ENCODE data around the gene METTL17.
A peak's percentile ranks its signal among the peaks of the same experiment; 100 is the strongest.
"Not testable (repeated sequence)": the region's sequence is repeated elsewhere in the genome, so short reads cannot be mapped to it uniquely, and the experiment has no call there.

Gene METTL17, protein sequence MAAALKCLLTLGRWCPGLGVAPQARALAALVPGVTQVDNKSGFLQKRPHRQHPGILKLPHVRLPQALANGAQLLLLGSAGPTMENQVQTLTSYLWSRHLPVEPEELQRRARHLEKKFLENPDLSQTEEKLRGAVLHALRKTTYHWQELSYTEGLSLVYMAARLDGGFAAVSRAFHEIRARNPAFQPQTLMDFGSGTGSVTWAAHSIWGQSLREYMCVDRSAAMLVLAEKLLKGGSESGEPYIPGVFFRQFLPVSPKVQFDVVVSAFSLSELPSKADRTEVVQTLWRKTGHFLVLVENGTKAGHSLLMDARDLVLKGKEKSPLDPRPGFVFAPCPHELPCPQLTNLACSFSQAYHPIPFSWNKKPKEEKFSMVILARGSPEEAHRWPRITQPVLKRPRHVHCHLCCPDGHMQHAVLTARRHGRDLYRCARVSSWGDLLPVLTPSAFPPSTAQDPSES

DNA sequence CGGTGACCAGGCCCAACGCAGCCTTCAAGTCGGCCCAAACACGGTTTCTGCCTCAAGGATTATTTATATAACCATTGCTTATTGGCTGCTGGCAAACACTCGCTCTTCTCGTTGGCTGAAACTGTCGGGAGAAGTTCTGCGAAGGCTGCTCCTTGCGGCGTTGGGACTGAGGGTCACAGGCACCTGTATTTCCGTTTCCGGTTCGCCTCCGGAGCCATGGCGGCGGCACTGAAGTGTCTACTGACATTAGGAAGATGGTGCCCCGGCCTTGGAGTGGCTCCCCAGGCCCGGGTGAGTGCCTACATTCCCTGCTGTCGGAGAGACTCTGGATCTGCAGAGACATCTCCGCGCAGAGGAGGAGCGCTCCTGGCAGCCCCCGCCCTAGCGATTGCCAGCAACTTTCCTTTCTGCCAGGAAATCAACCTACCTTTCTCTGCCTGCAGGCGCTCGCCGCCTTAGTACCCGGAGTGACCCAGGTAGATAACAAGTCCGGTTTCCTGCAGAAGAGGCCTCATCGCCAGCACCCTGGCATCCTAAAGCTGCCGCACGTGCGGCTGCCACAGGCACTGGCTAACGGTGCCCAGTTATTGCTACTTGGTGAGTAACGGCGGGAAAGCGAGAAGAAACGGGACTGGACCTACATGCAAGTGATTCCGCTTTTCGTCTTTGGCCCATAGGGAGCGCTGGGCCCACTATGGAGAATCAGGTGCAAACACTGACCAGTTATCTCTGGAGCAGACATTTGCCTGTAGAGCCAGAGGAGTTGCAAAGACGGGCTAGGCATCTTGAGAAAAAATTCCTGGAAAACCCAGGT lies at the start of gene METTL17:
TSS of gene METTL17 (plus strand) at position 194 of the 814 bp plus-strand sequence. CDS start at position 217, 23 bp downstream.
- peak; percentile 75 to 79 for DNase-seq (ENCODE audit: low read depth in 2 of 2)

- not testable (repeated sequence) for DNase-seq (ENCODE audit: low read depth in 2 of 2)
Observed at GRCh38 chr14:20945146-20945545, 44.6 kb upstream of the METTL17 start.

GRCh38 chr14:20946707-20947106 lies 43.1 kb upstream of the METTL17 start:
- DNase-seq (ENCODE audit: low read depth in 2 of 2) = not testable (repeated sequence)

GRCh38 chr14:20954736-20955537 lies 34.8 kb upstream of the METTL17 start, which contains the start of gene RNASE2:
TSS of gene RNASE2 (plus strand) at chr14:20955487. CDS start at chr14:20955772, 285 bp downstream.
- not testable (repeated sequence) for DNase-seq (ENCODE audit: low read depth in 2 of 2)

DNA sequence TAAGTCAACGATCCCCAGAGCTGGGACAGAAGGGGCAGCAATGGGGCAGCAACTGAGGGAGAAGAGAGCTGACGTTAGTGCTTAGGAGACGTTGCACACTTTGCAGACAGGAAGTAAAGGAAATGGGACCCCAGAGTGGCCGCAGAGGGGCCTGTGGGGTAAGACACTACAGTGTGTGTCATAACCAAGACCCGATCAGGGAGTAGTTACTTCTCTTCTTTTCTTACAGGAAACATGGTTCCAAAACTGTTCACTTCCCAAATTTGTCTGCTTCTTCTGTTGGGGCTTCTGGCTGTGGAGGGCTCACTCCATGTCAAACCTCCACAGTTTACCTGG lies 34.3 kb upstream of the METTL17 start:
- DNase-seq (ENCODE audit: low read depth in 2 of 2) = not testable (repeated sequence)

GRCh38 chr14:20956376-20956976 lies 33.3 kb upstream of the METTL17 start:
- DNase-seq (ENCODE audit: low read depth in 2 of 2) = no peak

DNA sequence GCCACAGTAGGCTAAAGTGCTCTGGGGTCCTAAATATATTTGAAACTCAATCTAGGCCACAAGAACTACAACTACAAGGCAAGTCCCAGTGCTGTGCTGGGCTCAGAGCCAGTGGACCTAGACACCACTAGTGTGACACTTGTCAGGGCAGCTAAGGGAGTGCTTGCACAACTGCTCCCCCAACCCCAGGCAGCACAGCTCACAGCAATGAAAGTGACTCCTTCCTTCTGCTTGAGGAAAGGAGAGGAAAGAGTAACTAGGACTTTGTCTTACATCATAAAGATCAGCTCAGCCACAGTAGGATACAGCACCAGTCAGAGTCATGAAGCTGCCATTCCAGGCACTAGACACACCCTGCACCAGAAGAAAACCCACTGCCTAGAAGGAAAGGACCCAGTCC lies 30.8 kb upstream of the METTL17 start:
- not testable (repeated sequence) for DNase-seq (ENCODE audit: low read depth in 2 of 2)

DNA sequence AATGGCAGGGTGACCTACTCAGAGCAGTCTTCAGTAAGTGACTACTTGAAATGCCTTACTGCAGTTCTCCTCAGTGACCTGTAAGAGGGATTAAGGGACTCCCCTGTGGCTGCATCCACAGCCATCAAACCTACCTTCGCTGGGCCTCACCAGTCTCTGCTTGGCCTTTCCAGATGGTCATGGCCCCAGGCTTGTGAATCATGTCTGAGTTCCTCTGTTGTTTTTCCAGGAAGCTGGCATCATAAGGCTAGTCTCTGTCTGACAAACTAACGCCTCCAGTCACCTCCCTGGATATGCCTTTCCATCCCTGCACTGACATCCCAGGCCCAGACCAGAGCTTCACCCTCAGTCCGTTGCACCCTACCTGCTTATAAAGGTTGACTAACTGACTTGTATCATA lies 20.4 kb upstream of the METTL17 start:
- DNase-seq (ENCODE audit: low read depth in 2 of 2) = no peak

DNA sequence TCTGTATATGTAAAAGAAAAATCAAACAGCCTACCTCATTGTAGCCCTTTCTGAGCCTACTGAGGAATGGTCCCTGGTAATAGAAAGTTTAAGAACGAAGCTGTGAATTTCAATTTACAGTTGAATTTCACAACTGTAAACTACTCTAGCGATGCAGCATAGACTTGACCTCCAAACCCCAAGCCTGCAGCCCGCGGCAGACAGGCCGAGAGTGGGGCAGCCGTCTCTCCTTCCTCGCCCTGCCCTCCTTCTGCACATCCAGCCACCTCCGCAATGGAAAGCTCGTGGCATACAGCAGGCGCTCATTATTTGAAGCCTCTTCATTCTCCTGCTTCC lies 19.2 kb upstream of the METTL17 start:
- no peak for DNase-seq (ENCODE audit: low read depth in 2 of 2)

DNA sequence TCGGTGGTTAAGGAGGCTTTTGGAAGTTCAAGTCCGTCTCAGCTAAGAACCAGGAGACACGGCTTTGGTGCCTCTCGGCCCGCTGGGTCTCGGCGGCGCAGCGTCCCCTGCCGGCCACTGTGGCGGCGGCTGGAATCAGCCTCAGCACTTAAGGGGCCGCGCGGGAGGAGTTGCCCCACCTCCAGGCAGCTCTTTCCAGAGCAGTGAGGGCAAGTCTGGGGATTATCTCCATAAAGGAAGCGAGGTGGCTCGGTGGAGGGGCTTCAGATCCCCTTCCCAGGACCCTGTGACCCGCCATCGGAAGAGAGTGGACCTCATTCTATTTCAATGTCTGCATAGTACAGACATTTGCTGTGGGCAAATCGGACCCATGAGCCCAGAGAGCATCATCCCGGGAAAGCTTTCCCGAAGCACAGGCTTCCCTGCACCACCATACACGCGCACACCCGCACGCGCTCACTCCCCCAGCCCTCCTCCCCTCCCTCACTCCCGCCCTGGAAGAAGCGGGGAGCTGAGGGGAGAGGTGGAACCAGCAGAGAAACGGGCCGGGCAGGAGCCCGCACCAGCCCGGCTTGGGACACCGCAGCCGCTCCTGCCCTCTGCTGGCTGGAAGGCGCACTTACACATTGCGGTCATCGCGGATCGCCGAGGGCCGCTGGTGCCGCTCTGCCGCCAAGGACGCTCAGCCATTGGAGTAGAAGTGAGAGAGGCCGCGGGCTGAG lies 18.6 kb upstream of the METTL17 start:
- peak; percentile 68 to 73 for DNase-seq (ENCODE audit: low read depth in 2 of 2)

GRCh38 chr14:20971705-20972021 lies 18.1 kb upstream of the METTL17 start:
- no peak for DNase-seq (ENCODE audit: low read depth in 2 of 2)

GRCh38 chr14:20973501-20973900 lies 16.3 kb upstream of the METTL17 start:
- DNase-seq (ENCODE audit: low read depth in 2 of 2) = no peak

DNA sequence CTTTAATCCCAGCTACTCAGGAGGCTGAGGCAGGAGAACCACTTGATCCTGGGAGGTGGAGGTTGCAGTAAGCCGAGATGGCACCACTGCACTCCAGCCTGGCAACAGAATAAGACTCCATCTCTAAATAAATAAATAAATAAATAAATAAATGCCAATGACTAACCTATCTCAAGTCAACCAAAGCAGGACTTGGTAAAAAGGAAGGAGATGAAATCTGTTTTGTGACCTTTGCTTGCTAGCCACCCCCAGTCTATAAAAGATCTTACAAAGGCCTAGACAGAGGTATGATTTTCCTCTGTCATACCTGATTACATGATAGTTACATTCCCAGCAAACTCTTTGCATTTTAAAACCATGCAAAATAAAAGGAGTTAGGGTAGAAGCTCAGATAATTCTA lies 13.5 kb upstream of the METTL17 start:
- no peak for DNase-seq (ENCODE audit: low read depth in 2 of 2)

DNA sequence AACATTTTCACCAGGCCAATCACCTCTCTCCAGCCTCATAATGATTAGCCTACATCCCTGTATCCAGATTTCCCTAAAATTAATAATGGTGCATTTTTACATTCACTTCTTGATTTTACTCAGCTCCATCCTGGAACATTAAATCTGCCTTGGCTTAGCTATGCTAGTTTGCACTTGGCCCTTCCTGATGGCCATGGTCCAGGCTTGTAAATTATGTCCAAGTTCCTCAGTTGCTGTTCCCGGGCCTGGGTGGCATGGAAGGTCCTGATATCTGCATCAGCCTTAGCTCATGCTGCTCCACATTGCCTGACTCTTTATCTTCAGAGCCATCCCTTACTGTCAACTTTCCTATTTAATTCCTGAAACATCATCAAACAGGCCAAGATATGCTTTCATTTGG lies 11.1 kb upstream of the METTL17 start:
- DNase-seq (ENCODE audit: low read depth in 2 of 2) = no peak

- no peak for DNase-seq (ENCODE audit: low read depth in 2 of 2)
Observed at GRCh38 chr14:20980906-20981305, 8.9 kb upstream of the METTL17 start.

DNA sequence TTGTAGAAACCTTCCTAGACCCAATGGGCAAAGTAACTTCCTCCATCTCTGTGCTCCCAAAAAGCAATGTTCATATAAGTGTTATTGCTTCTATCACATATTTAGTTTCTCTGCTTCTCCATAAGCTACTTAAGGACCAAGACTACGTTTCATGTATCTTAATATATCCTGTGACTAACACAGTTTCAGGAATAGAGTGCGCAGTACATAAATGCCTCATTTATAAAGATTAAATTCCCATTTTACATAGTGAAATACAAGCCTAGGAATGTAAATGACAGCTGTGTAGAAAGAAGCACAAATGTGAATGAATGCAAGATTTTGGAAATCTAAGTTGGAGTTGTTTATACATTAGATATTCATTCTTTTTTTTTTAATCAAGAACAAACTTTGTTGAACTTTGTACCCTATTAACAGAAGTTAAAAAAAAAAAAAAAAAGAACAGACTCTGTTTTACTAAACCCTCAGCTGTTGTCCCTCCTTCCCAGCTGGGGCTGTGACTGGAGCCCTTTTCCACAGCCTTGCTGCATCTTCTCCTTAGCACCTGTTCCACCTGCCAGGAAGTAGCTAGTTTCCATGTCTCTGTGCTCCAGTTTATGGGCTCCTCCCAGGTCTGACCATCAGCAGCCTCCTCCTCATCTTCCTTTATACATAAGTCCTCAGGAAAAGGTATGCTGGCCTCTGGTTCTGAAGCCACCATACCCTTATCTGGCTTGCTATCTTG lies 7.0 kb upstream of the METTL17 start:
- DNase-seq (ENCODE audit: low read depth in 2 of 2) = no peak

GRCh38 chr14:20985650-20986049 lies 4.1 kb upstream of the METTL17 start:
- DNase-seq (ENCODE audit: low read depth in 2 of 2) = not testable (repeated sequence)

DNA sequence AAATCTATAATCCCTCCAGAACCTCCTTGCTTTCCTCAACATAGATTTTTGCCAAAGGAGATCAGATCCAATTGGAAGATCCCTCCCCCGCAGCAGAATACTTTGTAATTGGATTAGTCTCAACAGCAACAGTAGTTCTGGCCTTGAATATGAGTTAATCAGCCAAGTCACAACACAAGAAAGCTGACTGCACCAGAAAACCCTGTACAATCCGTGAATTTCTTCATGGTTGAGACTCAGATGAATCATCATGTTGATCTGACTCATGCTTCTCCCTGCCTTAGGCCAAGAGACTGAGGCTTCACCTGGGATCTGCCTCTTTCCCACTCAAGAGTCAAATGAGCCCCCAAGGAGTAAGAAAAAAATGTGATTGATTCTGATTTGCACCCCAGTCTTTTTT lies 3.0 kb upstream of the METTL17 start:
- DNase-seq (ENCODE audit: low read depth in 2 of 2) = no peak

- DNase-seq (ENCODE audit: low read depth in 2 of 2) = no peak
Observed at GRCh38 chr14:20988717-20989470, 886 bp upstream of the METTL17 start.

- DNase-seq (ENCODE audit: low read depth in 2 of 2) = no peak
Observed at GRCh38 chr14:20989471-20989786, 351 bp upstream of the METTL17 start.
